Measurements from ENCODE around the gene SYNM.
A peak's percentile ranks its signal among the peaks of the same experiment; 100 is the strongest.

The SYNM gene

DNA sequence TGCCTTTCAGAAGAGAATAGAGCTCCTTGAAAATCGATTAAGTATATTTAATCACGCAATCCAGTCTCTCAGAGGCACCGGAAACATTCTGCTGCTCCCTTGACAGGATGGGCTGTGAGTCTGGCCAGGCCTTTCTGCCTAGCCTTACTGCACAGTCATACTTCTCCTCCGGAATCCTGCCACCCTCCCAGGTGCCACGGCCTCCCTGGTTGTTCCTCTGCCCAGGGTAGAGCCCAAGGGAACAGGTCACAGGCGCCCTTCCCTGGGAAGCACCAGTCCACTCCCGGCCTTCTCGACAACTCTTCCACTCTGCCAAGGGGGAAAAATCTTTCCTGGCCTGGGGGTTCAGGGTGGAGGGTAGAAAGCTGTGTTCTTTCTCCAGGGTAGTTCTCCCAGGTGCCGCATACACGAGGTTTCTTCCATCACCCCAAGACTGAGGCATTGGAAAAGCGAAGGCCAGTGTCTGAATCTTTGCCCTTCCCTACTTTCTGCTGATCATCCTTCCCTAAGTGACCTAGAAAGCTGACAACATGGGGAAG is 17.4 kb upstream of the SYNM start:
- TF ChIP-seq, protein P1, sequence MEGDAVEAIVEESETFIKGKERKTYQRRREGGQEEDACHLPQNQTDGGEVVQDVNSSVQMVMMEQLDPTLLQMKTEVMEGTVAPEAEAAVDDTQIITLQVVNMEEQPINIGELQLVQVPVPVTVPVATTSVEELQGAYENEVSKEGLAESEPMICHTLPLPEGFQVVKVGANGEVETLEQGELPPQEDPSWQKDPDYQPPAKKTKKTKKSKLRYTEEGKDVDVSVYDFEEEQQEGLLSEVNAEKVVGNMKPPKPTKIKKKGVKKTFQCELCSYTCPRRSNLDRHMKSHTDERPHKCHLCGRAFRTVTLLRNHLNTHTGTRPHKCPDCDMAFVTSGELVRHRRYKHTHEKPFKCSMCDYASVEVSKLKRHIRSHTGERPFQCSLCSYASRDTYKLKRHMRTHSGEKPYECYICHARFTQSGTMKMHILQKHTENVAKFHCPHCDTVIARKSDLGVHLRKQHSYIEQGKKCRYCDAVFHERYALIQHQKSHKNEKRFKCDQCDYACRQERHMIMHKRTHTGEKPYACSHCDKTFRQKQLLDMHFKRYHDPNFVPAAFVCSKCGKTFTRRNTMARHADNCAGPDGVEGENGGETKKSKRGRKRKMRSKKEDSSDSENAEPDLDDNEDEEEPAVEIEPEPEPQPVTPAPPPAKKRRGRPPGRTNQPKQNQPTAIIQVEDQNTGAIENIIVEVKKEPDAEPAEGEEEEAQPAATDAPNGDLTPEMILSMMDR (IDR thresholded peaks at IDR 0.05; ENCODE audit: low read depth, low read length), result no peak
- DNase-seq (ENCODE audit: low read depth in 2 of 2), result no peak
- H3K4me3 ChIP-seq (replicated peaks in 1 of 2; ENCODE audit: low read depth in 2 of 2, low read length in 2 of 2), result no peak overlapping the region

DNA sequence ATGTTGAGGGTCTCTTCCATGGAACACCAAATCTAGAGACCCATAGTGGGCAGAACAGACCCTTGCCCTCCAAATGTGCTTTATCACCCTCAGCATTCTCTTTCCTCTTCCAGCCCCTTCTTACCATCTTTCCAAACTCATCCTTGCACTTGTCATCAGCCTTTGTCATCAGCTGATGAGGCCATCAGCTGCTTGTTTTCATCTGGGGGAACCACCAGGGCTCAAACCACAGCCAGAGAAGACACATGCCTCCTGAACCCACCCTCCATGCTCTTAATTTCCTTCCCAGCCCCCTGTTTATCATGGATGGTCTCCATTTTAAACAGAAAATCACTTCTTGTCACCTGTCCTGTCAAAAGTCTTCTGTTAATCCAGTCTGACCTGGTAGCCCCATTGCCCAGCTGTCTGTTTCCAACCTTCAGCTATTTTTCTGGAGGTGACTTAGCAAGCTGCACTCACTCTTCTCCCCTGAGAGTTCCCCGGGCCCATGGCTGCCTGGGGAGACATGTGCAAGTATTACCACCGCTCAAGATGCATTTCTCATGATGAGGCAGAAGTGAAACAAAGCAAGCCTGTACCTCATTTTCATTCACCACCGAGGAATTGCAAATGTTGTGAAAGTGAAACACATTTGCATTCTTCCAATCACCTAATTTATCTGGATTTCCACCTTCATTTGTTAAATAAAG is 14.7 kb upstream of the SYNM start:
- no peak overlapping the region for H3K4me3 ChIP-seq (replicated peaks in 1 of 2; ENCODE audit: low read depth in 2 of 2, low read length in 2 of 2)
- TF ChIP-seq, protein P1 (IDR thresholded peaks at IDR 0.05; ENCODE audit: low read depth, low read length), result no peak
- peak in 1 of 2 donors; percentile 12 for DNase-seq (ENCODE audit: low read depth in 2 of 2)

DNA sequence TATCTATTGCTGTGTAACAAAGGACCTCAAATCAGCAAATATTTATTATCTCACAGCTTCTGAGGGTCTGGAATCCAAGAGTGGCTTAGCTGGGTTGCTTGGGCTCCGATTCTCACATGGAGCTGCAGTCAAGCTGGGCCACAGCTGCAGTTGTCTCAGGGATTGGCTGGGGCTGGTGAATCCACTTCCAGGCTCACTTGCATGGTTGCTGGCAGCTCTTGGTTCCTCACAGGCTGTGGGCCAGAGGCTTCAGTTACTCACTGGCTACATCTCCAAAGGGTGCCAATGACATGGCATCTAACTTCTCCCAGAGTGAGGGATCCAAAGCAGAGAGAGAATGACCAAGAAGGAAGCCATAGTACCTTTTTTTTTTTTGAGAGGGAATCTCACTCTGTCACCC is 13.9 kb upstream of the SYNM start:
- DNase-seq (ENCODE audit: low read depth in 2 of 2), result no peak
- TF ChIP-seq, protein P1 (IDR thresholded peaks at IDR 0.05; ENCODE audit: low read depth, low read length), result no peak
- no peak overlapping the region for H3K4me3 ChIP-seq (replicated peaks in 1 of 2; ENCODE audit: low read depth in 2 of 2, low read length in 2 of 2)

DNA sequence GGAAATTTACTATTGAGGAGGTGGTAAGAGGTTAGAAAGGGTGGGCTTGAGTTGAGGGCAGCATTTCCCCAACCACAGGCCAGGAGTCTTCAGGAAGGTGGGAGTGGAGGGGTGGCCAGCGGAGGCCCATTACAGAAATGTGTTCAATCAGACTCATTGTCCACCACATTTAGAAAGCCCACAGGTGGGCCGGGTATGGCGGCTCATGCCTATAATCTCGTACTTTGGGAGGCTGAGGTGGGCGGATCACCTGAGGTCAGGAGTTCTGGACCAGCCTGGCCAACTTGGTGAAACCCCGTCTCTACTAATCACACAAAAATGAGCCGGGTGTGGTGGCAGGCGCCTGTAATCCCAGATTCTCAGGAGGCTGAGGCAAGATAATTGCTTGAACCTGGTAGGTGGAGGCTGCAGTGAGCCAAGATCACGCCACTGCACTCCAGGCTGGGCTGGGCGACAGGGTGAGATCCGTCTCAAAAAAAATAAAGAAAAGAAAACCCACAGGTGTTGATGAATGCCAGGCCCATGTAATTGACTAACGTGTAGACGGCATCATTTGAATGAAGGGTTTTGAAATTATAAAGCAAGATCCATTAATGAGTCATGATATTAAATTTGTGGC is 12.2 kb upstream of the SYNM start:
- DNase-seq (ENCODE audit: low read depth in 2 of 2), result no peak
- TF ChIP-seq, protein P1 (IDR thresholded peaks at IDR 0.05; ENCODE audit: low read depth, low read length), result no peak
- H3K4me3 ChIP-seq (replicated peaks in 1 of 2; ENCODE audit: low read depth in 2 of 2, low read length in 2 of 2), result no peak overlapping the region

DNA sequence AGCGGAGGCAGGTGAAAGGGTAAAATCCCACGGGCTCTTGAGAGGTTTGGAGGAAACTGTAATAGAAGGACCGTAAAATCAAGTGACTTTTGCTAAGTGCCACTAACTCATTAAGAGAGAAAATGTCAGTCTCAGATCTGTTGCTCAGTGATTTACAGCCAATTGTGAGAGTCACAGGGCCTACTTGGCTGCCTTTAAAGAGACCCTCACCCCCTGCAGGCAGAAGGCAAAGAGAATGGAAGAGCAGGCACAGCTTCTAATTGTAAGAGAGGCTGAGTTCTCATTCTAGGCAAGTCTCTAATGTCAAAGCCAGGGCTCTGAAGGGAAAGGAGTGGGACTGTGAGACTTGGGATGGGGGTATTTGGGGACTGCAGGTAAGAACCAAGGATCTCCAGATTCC is 9.3 kb upstream of the SYNM start:
- TF ChIP-seq, protein P1 (IDR thresholded peaks at IDR 0.05; ENCODE audit: low read depth, low read length), result no peak
- no peak overlapping the region for H3K4me3 ChIP-seq (replicated peaks in 1 of 2; ENCODE audit: low read depth in 2 of 2, low read length in 2 of 2)
- DNase-seq (ENCODE audit: low read depth in 2 of 2), result no peak

DNA sequence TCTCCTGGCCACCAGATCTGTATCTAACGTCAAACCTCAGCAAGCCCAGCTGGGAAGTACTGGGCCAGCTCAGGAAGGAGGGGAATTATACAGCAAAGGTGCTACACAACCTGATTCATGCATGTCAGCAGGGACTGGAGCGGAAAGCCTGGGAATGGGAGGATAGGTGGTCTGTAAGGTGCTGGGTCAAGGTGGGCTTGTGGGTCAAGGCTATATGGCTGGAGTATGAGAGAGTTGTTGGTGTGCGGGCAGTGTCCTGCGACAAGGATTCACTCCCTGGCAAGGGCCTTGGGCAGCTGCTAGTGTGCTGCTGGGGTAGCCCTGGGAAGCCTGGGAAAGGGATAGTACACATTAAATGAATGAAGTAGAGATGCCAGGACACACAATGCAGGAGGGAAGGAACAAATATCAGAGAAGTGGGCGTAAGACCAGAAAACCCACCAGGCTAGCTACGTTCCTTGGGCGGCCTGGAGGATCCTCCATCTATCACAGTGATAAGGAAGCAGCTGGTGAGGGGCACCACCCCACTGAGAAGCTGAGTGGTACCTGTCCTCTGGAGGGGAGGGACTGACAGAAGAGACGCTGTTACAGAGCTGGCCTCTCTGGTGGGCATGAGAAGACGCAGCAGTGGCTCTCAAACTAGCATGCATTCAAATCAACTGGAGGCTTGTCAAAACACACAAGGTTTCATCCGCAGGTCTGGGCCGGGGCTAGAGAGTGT is 8.5 kb upstream of the SYNM start:
- DNase-seq (ENCODE audit: low read depth in 2 of 2), result no peak
- no peak overlapping the region for H3K4me3 ChIP-seq (replicated peaks in 1 of 2; ENCODE audit: low read depth in 2 of 2, low read length in 2 of 2)
- TF ChIP-seq, protein P1 (IDR thresholded peaks at IDR 0.05; ENCODE audit: low read depth, low read length), result no peak

Data from cardiac fibroblast (primary cell).